OCI-LY7 (cell line): Measurements from ENCODE around the gene NFYC. TPM values are rescaled to one million over a fixed set of nuclear protein-coding genes. Genes with fewer than 3 reads are reported as not detected.

Experiments
- BruUV-seq: library from RNA; stranded (reverse); fragments of 400-500 nt; replicated peaks from 2 replicates; lab custom pipeline; 2021; lab: Mats Ljungman, UMichigan
- CTCF ChIA-PET: fragments of 300-600 bp; sonication (Branson Sonifier 250); formaldehyde crosslinking; loops from one replicate; lab custom pipeline; 2022; ENCODE audit warnings: antibody characterized with exemption; ENCODE audit not compliant: unreplicated experiment; lab: Charles Lee
- POLR2A ChIA-PET: fragments of 300-600 bp; sonication (Branson Sonifier 250); formaldehyde crosslinking; loops from one replicate; lab custom pipeline; 2022; ENCODE audit warnings: antibody characterized with exemption; lab: Charles Lee
- DNase-seq: peaks from one replicate; pipeline ENCODE4 v3.0.0-alpha.2; 2015; ENCODE audit warnings: low spot score
- H2AFZ ChIP-seq: fragments of 200-600 bp; sonication (generic), shearing (Covaris generic); 2 replicates; pipeline ENCODE4 v1.6.1; 2014; ENCODE audit warnings: mild to moderate bottlenecking, antibody characterized with exemption, low read length, moderate library complexity
- H3K27ac ChIP-seq: fragments of 200-600 bp; sonication (generic); 2 replicates; pipeline ENCODE4 v1.5.1; 2014; ENCODE audit warnings: mixed run types, low read depth, mild to moderate bottlenecking, moderate library complexity, low read length, inconsistent platforms; ENCODE audit not compliant: poor library complexity, severe bottlenecking
- H3K36me3 ChIP-seq: fragments of 200-600 bp; sonication (generic); 2 replicates; pipeline ENCODE4 v1.6.1; 2014; ENCODE audit warnings: mild to moderate bottlenecking, antibody characterized with exemption, low read length, moderate library complexity, mixed read lengths; ENCODE audit not compliant: insufficient read depth
- H3K4me1 ChIP-seq: fragments of 200-600 bp; sonication (generic); 2 replicates; pipeline ENCODE4 v1.5.1; 2014; ENCODE audit warnings: mild to moderate bottlenecking, low read length; ENCODE audit not compliant: insufficient read depth, poor library complexity, severe bottlenecking
- H3K4me2 ChIP-seq: fragments of 200-600 bp; sonication (generic); 2 replicates; pipeline ENCODE4 v1.6.1; 2014; ENCODE audit warnings: mild to moderate bottlenecking, low read length
- H3K4me3 ChIP-seq: fragments of 200-600 bp; sonication (generic); 2 replicates; pipeline ENCODE4 v1.5.1; 2014; ENCODE audit warnings: mild to moderate bottlenecking, low read depth, low read length; ENCODE audit not compliant: poor library complexity, severe bottlenecking
- H3K79me2 ChIP-seq: fragments of 200-600 bp; sonication (generic); 2 replicates; pipeline ENCODE4 v1.6.1; 2016; ENCODE audit warnings: low read depth, mild to moderate bottlenecking, low read length, moderate library complexity, mixed read lengths; ENCODE audit not compliant: insufficient read depth
- H3K9me2 ChIP-seq: fragments of 200-600 bp; sonication (generic); 2 replicates; pipeline ENCODE4 v1.6.1; 2016; ENCODE audit warnings: mild to moderate bottlenecking, low read length, mixed read lengths; ENCODE audit not compliant: insufficient read depth
- H3K9me3 ChIP-seq: fragments of 200-600 bp; sonication (generic); 2 replicates; pipeline ENCODE4 v1.6.1; 2014; ENCODE audit warnings: mild to moderate bottlenecking, mixed run types, low read length, mixed read lengths
- H4K20me1 ChIP-seq: fragments of 200-600 bp; sonication (generic); 2 replicates; pipeline ENCODE4 v1.6.1; 2014; ENCODE audit warnings: mild to moderate bottlenecking, antibody characterized with exemption, low read length, moderate library complexity, mixed read lengths; ENCODE audit not compliant: insufficient read depth
- CTCF ChIP-seq: fragments of 200-600 bp; sonication (generic); conservative IDR thresholded peaks from 2 replicates; pipeline ENCODE4 v1.5.1; 2014; ENCODE audit warnings: mild to moderate bottlenecking, antibody characterized with exemption, low read length, moderate library complexity, mixed read lengths
- EZH2phosphoT487 ChIP-seq: fragments of 200-600 bp; sonication (generic); IDR thresholded peaks from 2 replicates; pipeline ENCODE4 v1.6.1; 2018; ENCODE audit warnings: low read depth, borderline replicate concordance, mild to moderate bottlenecking, mixed run types, antibody characterized with exemption, low read length, moderate library complexity, mixed read lengths
- intact Hi-C: fragments of 100-400 bp; cut with micrococcal nuclease; formaldehyde crosslinking; loops from one replicate; pipeline ENCODE4 v1.10.0; 2022; ENCODE audit not compliant: unreplicated experiment
- total RNA-seq, 2 experiments: library from RNA; depleted of rRNA in 1 of 2; stranded (reverse); fragments of >200 nt in 1 of 2; shearing (Covaris generic) in 1 of 2; gene quantifications; 2 replicates each; pipeline ENCODE4 v1.2.3, GENCODE V29; 2014 to 2022

Gene NFYC
- total RNA-seq, 2 experiments from 2014 or later: 39.1 to 71.0 TPM

- H3K4me1 ChIP-seq: no peaks in the 10 kb centered on the region
Measured at GRCh38 chr1:40753142-40753882, 61.8 kb downstream of the NFYC start.

GRCh38 chr1:40754201-40754600, 62.7 kb downstream of the NFYC start:
- no peak overlapping the region for H3K27ac ChIP-seq
- H3K79me2 ChIP-seq: no peaks in the 10 kb centered on the region
- ChIA-PET POLR2A (interaction anchor here (1.3 kb wide), 1 partner anchor 29 kb away, joined by 3 read pairs; no protein-coding TSS in a partner anchor), CTCF (no interaction called here)
- H3K36me3 ChIP-seq: peaks cover 100% of the 10 kb centered on the region
- no peak overlapping the region for H2AFZ ChIP-seq
- H3K4me3 ChIP-seq: no peak overlapping the region
- no peak for TF ChIP-seq CTCF
- TF ChIP-seq EZH2phosphoT487: no peak
- no TSS peak for BruUV-seq
- H3K4me1 ChIP-seq: no peaks in the 10 kb centered on the region
- no peak for DNase-seq
- no peaks in the 10 kb centered on the region for H3K9me2 ChIP-seq
- intact Hi-C loops: no loop called here
- no peak overlapping the region for H3K4me2 ChIP-seq
- H4K20me1 ChIP-seq: no peaks in the 10 kb centered on the region
- H3K9me3 ChIP-seq: no peaks in the 10 kb centered on the region

More at GRCh38 chr1:40753142-40753882, 61.8 kb downstream of the NFYC start:
- DNase-seq: no peak
- Histone ChIP-seq H3K4me3 (no peak overlapping the region), H2AFZ (no peak overlapping the region), H3K9me2 (no peaks in the 10 kb centered on the region), H3K9me3 (no peaks in the 10 kb centered on the region), H3K27ac (no peak overlapping the region), H4K20me1 (no peaks in the 10 kb centered on the region), H3K36me3 (peaks cover 100% of the 10 kb centered on the region), H3K79me2 (no peaks in the 10 kb centered on the region), H3K4me2 (no peak overlapping the region)
- intact Hi-C loops: no loop called here
- no peak for TF ChIP-seq CTCF
- no peak for TF ChIP-seq EZH2phosphoT487
- ChIA-PET CTCF (no interaction called here), POLR2A (interaction anchor here (0.6 to 2.0 kb wide), 5 partner anchors 12 to 218 kb away, joined by 3 to 5 read pairs (median 3); no protein-coding TSS in a partner anchor)
- BruUV-seq: no TSS peak

GRCh38 chr1:40755067-40755466, 63.6 kb downstream of the NFYC start:
- Histone ChIP-seq H3K4me2 (no peak overlapping the region), H4K20me1 (no peaks in the 10 kb centered on the region), H2AFZ (no peak overlapping the region), H3K4me1 (no peaks in the 10 kb centered on the region), H3K9me2 (no peaks in the 10 kb centered on the region), H3K4me3 (no peak overlapping the region), H3K79me2 (no peaks in the 10 kb centered on the region), H3K36me3 (peaks cover 100% of the 10 kb centered on the region), H3K27ac (no peak overlapping the region), H3K9me3 (no peaks in the 10 kb centered on the region)
- TF ChIP-seq EZH2phosphoT487 (no peak), CTCF (0 out of 2 replicates have a peak, but pooled peaks have one; percentile 10)
- no TSS peak for BruUV-seq
- DNase-seq: no peak
- ChIA-PET CTCF (no interaction called here), POLR2A (interaction anchor here (2.0 kb wide), 1 partner anchor 10 kb away, joined by 6 read pairs; no protein-coding TSS in a partner anchor)
- intact Hi-C loops: no loop called here
